GM10248 (cell line): ENCODE results near the gene PNPLA7.
"Not testable (repeated sequence)": the region's sequence is repeated elsewhere in the genome, so short reads cannot be mapped to it uniquely, and the experiment has no call there.

Source experiments
- CTCF ChIA-PET: fragments of 300-600 bp; sonication (Branson Sonifier 250); formaldehyde crosslinking; extraction: SDS; loops from one replicate; lab custom pipeline; 2021; ENCODE audit warnings: antibody characterized with exemption; lab: Yijun Ruan, JAX
- POLR2A ChIA-PET: fragments of 350-650 bp; sonication (Branson Sonifier 250); formaldehyde crosslinking; extraction: SDS; loops from one replicate; lab custom pipeline; 2020; ENCODE audit warnings: antibody characterized with exemption; lab: Yijun Ruan, JAX
- DNase-seq: peaks from one replicate; pipeline ENCODE4 v3.0.0; 2012; ENCODE audit errors: extremely low spot score
- TF ChIP-seq, protein P1 (sequence below): IDR thresholded peaks from 2 replicates; pipeline ENCODE4 v1.5.1; 2012; ENCODE audit warnings: mild to moderate bottlenecking, low read depth; ENCODE audit errors: extremely low read depth, missing control alignments, control extremely low read depth

PNPLA7 gene

DNA sequence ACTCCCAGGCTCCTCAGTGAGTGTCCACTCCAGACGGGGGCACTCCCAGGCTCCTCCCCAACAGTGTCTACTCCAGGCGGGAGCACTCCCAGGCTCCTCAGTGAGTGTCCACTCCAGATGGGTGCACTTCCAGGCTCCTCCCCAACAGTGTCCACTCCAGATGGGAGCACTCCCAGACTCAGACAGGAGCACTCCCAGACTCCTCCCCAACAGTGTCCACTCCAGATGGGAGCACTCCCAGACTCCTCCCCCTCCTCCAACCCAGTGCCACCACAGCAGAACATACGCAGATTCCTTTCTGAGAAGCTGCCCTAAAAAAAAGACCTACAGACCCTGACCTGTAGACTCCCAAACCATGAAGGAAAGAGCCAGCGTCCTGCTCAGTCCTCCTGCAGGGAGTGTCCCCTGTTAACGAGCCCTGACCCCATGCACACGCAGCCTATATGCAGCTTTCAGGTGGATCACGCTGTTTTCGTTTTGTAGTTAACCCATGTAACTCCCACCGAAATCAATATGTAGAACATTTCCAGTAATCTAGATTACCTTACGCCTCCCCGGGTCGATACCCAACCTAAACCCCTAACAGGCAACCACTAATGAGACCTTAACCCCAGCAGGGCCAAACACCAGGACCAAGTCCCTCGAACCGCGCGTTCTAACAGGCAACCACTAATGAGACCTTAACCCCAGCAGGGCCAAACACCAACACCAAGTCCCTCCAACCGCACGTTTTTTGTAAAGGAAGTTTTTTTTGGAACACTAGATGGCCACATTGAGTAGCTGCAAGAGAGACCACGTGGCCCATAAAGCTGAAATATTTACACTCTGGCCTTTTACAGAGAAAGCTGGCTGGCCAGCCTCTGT lies 15.7 kb downstream of the PNPLA7 start:
- POLR2A ChIA-PET = no interaction called here
- TF ChIP-seq, protein P1, sequence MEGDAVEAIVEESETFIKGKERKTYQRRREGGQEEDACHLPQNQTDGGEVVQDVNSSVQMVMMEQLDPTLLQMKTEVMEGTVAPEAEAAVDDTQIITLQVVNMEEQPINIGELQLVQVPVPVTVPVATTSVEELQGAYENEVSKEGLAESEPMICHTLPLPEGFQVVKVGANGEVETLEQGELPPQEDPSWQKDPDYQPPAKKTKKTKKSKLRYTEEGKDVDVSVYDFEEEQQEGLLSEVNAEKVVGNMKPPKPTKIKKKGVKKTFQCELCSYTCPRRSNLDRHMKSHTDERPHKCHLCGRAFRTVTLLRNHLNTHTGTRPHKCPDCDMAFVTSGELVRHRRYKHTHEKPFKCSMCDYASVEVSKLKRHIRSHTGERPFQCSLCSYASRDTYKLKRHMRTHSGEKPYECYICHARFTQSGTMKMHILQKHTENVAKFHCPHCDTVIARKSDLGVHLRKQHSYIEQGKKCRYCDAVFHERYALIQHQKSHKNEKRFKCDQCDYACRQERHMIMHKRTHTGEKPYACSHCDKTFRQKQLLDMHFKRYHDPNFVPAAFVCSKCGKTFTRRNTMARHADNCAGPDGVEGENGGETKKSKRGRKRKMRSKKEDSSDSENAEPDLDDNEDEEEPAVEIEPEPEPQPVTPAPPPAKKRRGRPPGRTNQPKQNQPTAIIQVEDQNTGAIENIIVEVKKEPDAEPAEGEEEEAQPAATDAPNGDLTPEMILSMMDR = peak; percentile 48
- CTCF ChIA-PET = interaction anchor here (0.8 to 2.3 kb wide), 10 partner anchors 9 to 248 kb away, joined by 3 to 18 read pairs (median 3); partner anchors contain the start of gene MRPL41
- peak; percentile 69 for DNase-seq

DNA sequence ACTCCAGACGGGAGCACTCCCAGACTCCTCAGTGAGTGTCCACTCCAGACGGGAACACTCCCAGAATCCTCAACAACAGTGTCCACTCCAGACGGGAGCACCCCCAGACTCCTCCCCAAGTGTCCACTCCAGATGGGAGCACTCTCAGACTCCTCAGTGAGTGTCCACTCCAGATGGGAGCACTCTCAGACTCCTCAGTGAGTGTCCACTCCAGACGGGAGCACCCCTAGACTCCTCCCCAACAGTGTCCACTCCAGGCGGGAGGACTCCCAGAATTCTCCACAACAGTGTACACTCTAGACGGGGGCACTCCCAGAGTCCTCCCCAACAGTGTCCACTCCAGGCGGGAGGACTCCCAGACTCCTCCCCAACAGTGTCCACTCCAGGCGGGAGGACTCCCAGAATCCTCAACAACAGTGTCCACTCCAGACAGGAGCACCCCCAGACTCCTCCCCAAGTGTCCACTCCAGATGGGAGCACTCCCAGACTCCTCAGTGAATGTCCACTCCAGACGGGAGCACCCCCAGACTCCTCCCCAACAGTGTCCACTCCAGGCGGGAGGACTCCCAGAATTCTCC lies 17.2 kb downstream of the PNPLA7 start:
- DNase-seq = not testable (repeated sequence)
- CTCF ChIA-PET = interaction anchor here (2.2 kb wide), 1 partner anchor 24 kb away, joined by 5 read pairs; no protein-coding TSS in a partner anchor
- POLR2A ChIA-PET = interaction anchor here (0.6 kb wide), 1 partner anchor 187 kb away, joined by 5 read pairs; no protein-coding TSS in a partner anchor

DNA sequence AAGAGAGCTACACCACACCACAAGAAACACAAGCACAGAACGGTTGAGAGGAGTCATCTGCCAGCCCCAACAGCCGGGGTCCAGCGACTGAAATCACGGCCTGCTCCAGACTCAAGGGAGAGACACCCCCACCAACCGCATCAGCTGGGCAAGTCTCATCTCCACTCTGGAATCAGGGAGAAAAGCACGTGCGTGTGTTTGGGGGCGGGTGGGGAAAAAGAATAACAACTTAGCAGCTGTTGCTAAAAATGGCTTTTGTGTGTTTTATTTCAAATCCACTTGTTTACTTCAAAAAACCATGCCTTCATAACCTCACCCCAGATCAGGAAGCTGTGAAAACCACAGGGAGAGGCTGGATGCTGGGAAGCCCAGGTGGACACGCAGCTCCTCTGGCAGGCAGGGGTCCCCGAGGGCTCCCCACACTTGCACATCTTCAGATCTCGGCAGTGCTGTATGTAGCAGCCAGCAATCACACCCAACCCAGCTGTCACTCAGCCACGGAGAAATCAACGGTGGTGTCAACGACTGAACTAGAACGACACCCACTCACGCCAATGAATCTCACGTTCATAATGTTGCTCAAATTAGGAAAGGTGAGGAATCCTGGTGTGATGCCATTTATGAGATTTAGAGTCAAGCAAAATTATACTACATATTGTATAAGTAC lies 19.0 kb downstream of the PNPLA7 start:
- ChIA-PET CTCF (interaction anchor here (1.1 to 2.2 kb wide), 4 partner anchors 14 to 62 kb away, joined by 3 to 8 read pairs (median 4); no protein-coding TSS in a partner anchor), POLR2A (no interaction called here)
- TF ChIP-seq, protein P1 = no peak

DNA sequence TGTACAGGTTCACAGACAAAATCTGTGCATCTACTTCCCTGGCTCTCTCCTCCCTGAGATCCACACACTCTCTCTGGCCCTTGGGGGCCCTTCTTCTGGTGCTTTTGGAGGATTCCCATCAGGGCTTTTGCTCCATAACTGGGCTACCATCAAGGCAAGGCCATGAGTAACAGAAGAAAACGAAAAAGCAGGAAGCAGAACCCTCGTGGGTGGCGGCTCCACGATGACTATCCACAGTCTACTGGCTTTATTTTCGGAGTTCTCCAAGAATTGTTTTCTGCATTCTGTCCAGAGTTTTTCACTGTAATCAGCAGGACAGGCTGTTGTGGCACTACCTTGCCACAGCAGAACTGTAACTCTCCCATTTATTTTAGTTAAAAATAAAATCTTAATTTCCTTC lies 19.9 kb downstream of the PNPLA7 start:
- CTCF ChIA-PET = interaction anchor here (2.2 kb wide), 1 partner anchor 21 kb away, joined by 5 read pairs; no protein-coding TSS in a partner anchor
- POLR2A ChIA-PET = no interaction called here
- TF ChIP-seq, protein P1 = no peak
- DNase-seq = no peak

More for the DNA sequence above, 19.0 kb downstream of the PNPLA7 start:
- no peak for DNase-seq

DNA sequence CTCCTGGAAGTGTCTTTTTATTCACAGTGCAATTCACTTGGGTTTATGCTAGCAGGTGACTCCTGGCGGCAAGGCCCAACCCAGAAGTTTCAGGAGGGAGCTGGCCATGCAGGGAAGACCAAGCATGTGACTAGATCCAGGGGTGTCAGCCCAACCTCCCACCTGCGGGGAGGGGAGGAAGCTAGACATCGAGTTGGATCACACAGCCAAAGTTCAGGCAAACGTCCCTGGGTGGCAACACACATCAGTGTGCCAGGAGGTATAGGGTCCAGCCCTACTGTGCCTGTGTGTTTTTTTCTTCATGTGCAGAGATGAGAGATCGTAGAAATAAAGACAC lies 25.3 kb downstream of the PNPLA7 start:
- TF ChIP-seq, protein P1 = no peak
- DNase-seq = no peak
- ChIA-PET POLR2A (no interaction called here), CTCF (interaction anchor here (0.7 to 1.2 kb wide), 4 partner anchors 10 to 405 kb away, joined by 3 to 7 read pairs (median 4); no protein-coding TSS in a partner anchor)

DNA sequence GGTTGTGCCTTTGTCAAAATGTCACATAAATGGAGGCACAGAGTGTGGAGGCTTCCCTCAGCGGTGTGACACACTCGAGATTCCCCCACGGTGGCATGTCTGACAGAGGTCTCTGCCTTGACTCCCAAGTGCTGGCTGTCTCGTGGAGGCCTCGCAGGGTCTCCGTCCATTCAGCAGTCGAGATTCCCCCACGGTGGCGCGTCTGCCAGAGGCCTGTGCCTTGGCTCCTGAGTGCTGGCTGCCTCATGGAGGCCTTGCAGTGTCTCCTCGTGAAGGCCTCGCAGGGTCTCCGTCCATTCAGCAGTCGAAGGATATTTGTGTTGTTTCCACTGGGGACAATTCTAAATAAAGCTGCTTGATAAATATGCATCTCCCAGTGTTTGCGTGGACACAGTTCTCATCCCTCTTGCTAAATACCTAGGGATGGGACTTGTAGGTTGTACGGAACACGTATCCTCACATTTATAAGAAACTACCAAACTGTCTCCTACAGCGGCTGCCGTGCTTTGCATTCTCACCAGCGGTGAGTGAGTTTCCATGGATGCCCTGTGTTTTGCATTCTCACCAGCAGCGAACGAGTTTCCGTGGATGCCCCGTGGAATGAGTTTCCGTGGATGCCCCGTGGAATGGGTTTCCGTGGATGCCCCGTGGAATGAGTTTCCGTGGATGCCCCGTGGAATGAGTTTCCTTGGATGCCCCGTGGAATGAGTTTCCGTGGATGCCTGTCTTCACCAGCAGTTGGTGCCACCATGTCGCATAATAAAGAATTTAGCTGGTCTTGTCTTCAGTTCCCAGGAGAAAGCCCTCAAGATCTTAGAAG lies 25.8 kb downstream of the PNPLA7 start:
- POLR2A ChIA-PET = no interaction called here
- CTCF ChIA-PET = interaction anchor here (0.7 to 1.2 kb wide), 4 partner anchors 11 to 404 kb away, joined by 3 to 7 read pairs (median 4); no protein-coding TSS in a partner anchor
- DNase-seq = no peak
- TF ChIP-seq, protein P1 = no peak
